ENCODE measurements around the gene PDK1. TPM values are rescaled to one million over a fixed set of nuclear protein-coding genes. Genes with fewer than 3 reads are reported as not detected.

PDK1 gene
- total RNA-seq, 4 donors from 2014 or later, result 4.8 to 49.4 (median 11.4) TPM

- H3K4me3 ChIP-seq, result no peak overlapping the region
- no peak overlapping the region for H3K27ac ChIP-seq
- TF ChIP-seq EP300 (IDR thresholded peaks at IDR 0.05; ENCODE audit: low read depth), result no peak
- no peak for TF ChIP-seq POLR2AphosphoS5 (IDR thresholded peaks at IDR 0.05)
- TF ChIP-seq CTCF (IDR thresholded peaks at IDR 0.05), result no peak
- no peak for TF ChIP-seq POLR2A (IDR thresholded peaks at IDR 0.05)
- in situ Hi-C loops (cut with MboI; ENCODE audit: low pct_ligation_motif_present in 1 of 4, low pct_unique_long_range_greater_than_20kb in 1 of 4, low sequenced_read_pairs in 3 of 4), result no loop called here
- H3K4me1 ChIP-seq, result peaks cover 0 to 15% (median 9%) of the 10 kb centered on the region in 4 donors
- DNase-seq, result no peak
- H3K9me3 ChIP-seq, result no peaks in the 10 kb centered on the region
- intact Hi-C loops (cut with DNase I; ENCODE audit: low total_unique reads), result no loop called here
- no peaks in the 10 kb centered on the region for H3K27me3 ChIP-seq
- 81% methylated on average over 3 to 4 of the region's 4 CpGs for WGBS, 2 donors (ENCODE audit: low coverage in 1 of 2)
- peaks cover 0 to 5% (median 2%) of the 10 kb centered on the region in 4 donors for H3K36me3 ChIP-seq
Measured at GRCh38 chr2:172561270-172561669, 5.4 kb downstream of the PDK1 start.

GRCh38 chr2:172562298-172562697, 6.4 kb downstream of the PDK1 start:
- no peak for TF ChIP-seq POLR2A (IDR thresholded peaks at IDR 0.05)
- no peak for TF ChIP-seq CTCF (IDR thresholded peaks at IDR 0.05)
- TF ChIP-seq POLR2AphosphoS5 (IDR thresholded peaks at IDR 0.05), result no peak
- no peak for TF ChIP-seq EP300 (IDR thresholded peaks at IDR 0.05; ENCODE audit: low read depth)
- in situ Hi-C loops (cut with MboI; ENCODE audit: low pct_ligation_motif_present in 1 of 4, low pct_unique_long_range_greater_than_20kb in 1 of 4, low sequenced_read_pairs in 3 of 4), result no loop called here
- intact Hi-C loops (cut with DNase I; ENCODE audit: low total_unique reads), result no loop called here
- H3K27me3 ChIP-seq, result no peaks in the 10 kb centered on the region
- H3K27ac ChIP-seq, result no peak overlapping the region
- DNase-seq, result peak; percentile 37
- no peak overlapping the region for H3K4me3 ChIP-seq
- 42 to 86% methylated on average over 1 of the region's 1 CpG for WGBS, 2 donors (ENCODE audit: low coverage in 1 of 2)
- peaks cover 0 to 8% (median under 1%) of the 10 kb centered on the region in 4 donors for H3K4me1 ChIP-seq
- no peaks in the 10 kb centered on the region for H3K9me3 ChIP-seq
- peaks cover 0 to 13% (median 2%) of the 10 kb centered on the region in 4 donors for H3K36me3 ChIP-seq

- no peak for DNase-seq
- H3K9me3 ChIP-seq, result no peaks in the 10 kb centered on the region
- no peak overlapping the region for H3K4me3 ChIP-seq
- no peaks in the 10 kb centered on the region for H3K4me1 ChIP-seq
- no peaks in the 10 kb centered on the region for H3K27me3 ChIP-seq
- in situ Hi-C loops (cut with MboI; ENCODE audit: low pct_ligation_motif_present in 1 of 4, low pct_unique_long_range_greater_than_20kb in 1 of 4, low sequenced_read_pairs in 3 of 4) (no loop called here), intact Hi-C loops (cut with DNase I; ENCODE audit: low total_unique reads) (no loop called here)
- WGBS, 2 donors (ENCODE audit: low coverage in 1 of 2), result 66 to 82% methylated on average over 5 of the region's 5 CpGs
- TF ChIP-seq POLR2A (IDR thresholded peaks at IDR 0.05) (no peak), CTCF (IDR thresholded peaks at IDR 0.05) (no peak), POLR2AphosphoS5 (IDR thresholded peaks at IDR 0.05) (no peak), EP300 (IDR thresholded peaks at IDR 0.05; ENCODE audit: low read depth) (no peak)
- peaks cover 0 to 20% (median 2%) of the 10 kb centered on the region in 4 donors for H3K36me3 ChIP-seq
- H3K27ac ChIP-seq, result no peak overlapping the region
Measured at GRCh38 chr2:172564376-172564775, 8.5 kb downstream of the PDK1 start.

GRCh38 chr2:172571245-172571644, 15.4 kb downstream of the PDK1 start:
- Histone ChIP-seq H3K4me3 (no peak overlapping the region), H3K4me1 (no peaks in the 10 kb centered on the region), H3K9me3 (peaks cover 15 to 20% of the 10 kb centered on the region in 2 donors), H3K27ac (no peak overlapping the region), H3K36me3 (peaks cover 0 to 69% (median 18%) of the 10 kb centered on the region in 4 donors), H3K27me3 (no peaks in the 10 kb centered on the region)
- in situ Hi-C loops (cut with MboI; ENCODE audit: low pct_ligation_motif_present in 1 of 4, low pct_unique_long_range_greater_than_20kb in 1 of 4, low sequenced_read_pairs in 3 of 4) (no loop called here), intact Hi-C loops (cut with DNase I; ENCODE audit: low total_unique reads) (no loop called here)
- no peak for DNase-seq
- no peak for TF ChIP-seq POLR2A (IDR thresholded peaks at IDR 0.05)
- TF ChIP-seq EP300 (IDR thresholded peaks at IDR 0.05; ENCODE audit: low read depth), result no peak
- TF ChIP-seq CTCF (IDR thresholded peaks at IDR 0.05), result no peak
- TF ChIP-seq POLR2AphosphoS5 (IDR thresholded peaks at IDR 0.05), result no peak

All from transverse colon (tissue), 4 donors.